ENCODE data around the gene CADPS2.

DNA sequence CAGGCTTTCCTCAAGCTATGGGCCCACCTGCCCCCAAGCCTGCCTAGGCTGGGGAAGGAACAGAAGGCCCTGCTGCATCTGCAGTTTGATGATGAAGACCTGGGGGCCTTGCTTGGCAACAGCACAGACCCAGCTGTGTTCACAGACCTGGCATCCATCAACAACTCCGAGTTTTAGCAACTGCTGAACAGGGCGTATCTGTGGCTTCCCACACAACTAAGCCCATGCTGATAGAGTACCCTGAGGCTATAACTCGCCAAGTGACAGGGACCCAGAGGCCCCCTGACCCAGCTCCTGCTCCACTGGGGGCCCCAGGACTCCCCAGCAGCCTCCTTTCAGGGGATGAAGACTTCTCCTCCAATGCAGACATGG is 36.3 kb downstream of the CADPS2 start:
- no peak for TF ChIP-seq CTCF (conservative IDR thresholded peaks at IDR 0.05 in 1 of 2, IDR thresholded peaks at IDR 0.05 in 1 of 2; ENCODE audit: extremely low read depth in 1 of 2, insufficient read depth in 1 of 2, low read depth in 1 of 2, low read length in 2 of 2)
- no peak for TF ChIP-seq EZH2 (IDR thresholded peaks at IDR 0.05; ENCODE audit: borderline replicate concordance, low read length)
